Activated CD8-positive, alpha-beta memory T cell treated with anti-CD3 and anti-CD28 coated beads for 4 hours (primary cell): ENCODE results near the gene RIPPLY2.
"Not testable (repeated sequence)": the region's sequence is repeated elsewhere in the genome, so short reads cannot be mapped to it uniquely, and the experiment has no call there.

Experiments
- DNase-seq, 2 donors: peaks; one replicate each; pipeline ENCODE4 v3.0.0-alpha.2; 2020; ENCODE audit warnings: low read depth in 2 of 2

The RIPPLY2 gene

GRCh38 chr6:83860359-83860755 is 7.2 kb downstream of the RIPPLY2 start:
- DNase-seq: no peak

GRCh38 chr6:83860782-83861495 is 7.8 kb downstream of the RIPPLY2 start:
- no peak for DNase-seq

- no peak for DNase-seq
Measured at GRCh38 chr6:83862776-83863471, 9.8 kb downstream of the RIPPLY2 start.

GRCh38 chr6:83867043-83867442 is 13.9 kb downstream of the RIPPLY2 start:
- no peak for DNase-seq

GRCh38 chr6:83867527-83868161 is 14.5 kb downstream of the RIPPLY2 start:
- DNase-seq: no peak

- no peak for DNase-seq
Measured at GRCh38 chr6:83868639-83869038, 15.5 kb downstream of the RIPPLY2 start.

- DNase-seq: no peak
Measured at GRCh38 chr6:83870649-83871048, 17.5 kb downstream of the RIPPLY2 start.

- DNase-seq: no peak
Measured at GRCh38 chr6:83872386-83873118, 19.4 kb downstream of the RIPPLY2 start.

- no peak for DNase-seq
Measured at GRCh38 chr6:83873869-83874268, 20.7 kb downstream of the RIPPLY2 start.

GRCh38 chr6:83875843-83876242 is 22.7 kb downstream of the RIPPLY2 start:
- no peak for DNase-seq

- DNase-seq: no peak
Measured at GRCh38 chr6:83878902-83879644, 25.9 kb downstream of the RIPPLY2 start.

- no peak for DNase-seq
Measured at GRCh38 chr6:83879746-83880145, 26.6 kb downstream of the RIPPLY2 start.

GRCh38 chr6:83883240-83883639 is 30.1 kb downstream of the RIPPLY2 start:
- DNase-seq: no peak

GRCh38 chr6:83884523-83884922 is 31.4 kb downstream of the RIPPLY2 start:
- DNase-seq: no peak

GRCh38 chr6:83885984-83886383 is 32.8 kb downstream of the RIPPLY2 start:
- no peak for DNase-seq

GRCh38 chr6:83889621-83890020 is 36.5 kb downstream of the RIPPLY2 start:
- no peak for DNase-seq

- DNase-seq: no peak
Measured at GRCh38 chr6:83890520-83890919, 37.4 kb downstream of the RIPPLY2 start.

- DNase-seq: no peak
Measured at GRCh38 chr6:83891586-83891985, 38.4 kb downstream of the RIPPLY2 start.

- no peak for DNase-seq
Measured at GRCh38 chr6:83893024-83893423, 39.9 kb downstream of the RIPPLY2 start.

GRCh38 chr6:83897094-83897493 is 43.9 kb downstream of the RIPPLY2 start:
- DNase-seq: not testable (repeated sequence)

- no peak for DNase-seq
Measured at GRCh38 chr6:83901624-83902023, 48.5 kb downstream of the RIPPLY2 start.

- DNase-seq: no peak
Measured at GRCh38 chr6:83904395-83904794, 51.2 kb downstream of the RIPPLY2 start.
